Measurements from ENCODE around the gene SH2D1A. TPM values are rescaled to one million over a fixed set of nuclear protein-coding genes. Genes with fewer than 3 reads are reported as not detected.

Gene SH2D1A
- total RNA-seq, 6 experiments from 2014 or later, result 0.37 to 0.62 (median 0.51) TPM; not detected in 2

- TF ChIP-seq CTCF (IDR thresholded peaks at IDR 0.05) (no peak), POLR2A (IDR thresholded peaks at IDR 0.05) (no peak)
- Histone ChIP-seq H3K4me1 (peaks cover 0 to 1% (median 0%) of the 10 kb centered on the region in 4 donors), H3K27ac (no peak overlapping the region), H3K27me3 (peaks cover 0 to 7% of the 10 kb centered on the region in 2 donors), H3K9me3 (no peaks in the 10 kb centered on the region), H3K36me3 (no peaks in the 10 kb centered on the region), H3K4me3 (no peak overlapping the region)
- WGBS (ENCODE audit: insufficient coverage, low coverage, low lambda C conversion rate, missing lambda C conversion rate), result 52% methylated on average over 3 of the region's 3 CpGs
- ATAC-seq, result no peak
- intact Hi-C loops (cut with DNase I), result no loop called here
- DNase-seq, result no peak
Measured at GRCh38 chrX:124393659-124394058, 47.3 kb downstream of the SH2D1A start.

GRCh38 chrX:124395145-124395880, 49.0 kb downstream of the SH2D1A start:
- 39% methylated on average over 3 of the region's 3 CpGs for WGBS (ENCODE audit: insufficient coverage, low coverage, low lambda C conversion rate, missing lambda C conversion rate)
- intact Hi-C loops (cut with DNase I), result no loop called here
- no peak for DNase-seq

GRCh38 chrX:124401696-124402095, 55.3 kb downstream of the SH2D1A start:
- TF ChIP-seq POLR2A (IDR thresholded peaks at IDR 0.05), result no peak
- no peak for TF ChIP-seq CTCF (IDR thresholded peaks at IDR 0.05)
- WGBS (ENCODE audit: insufficient coverage, low coverage, low lambda C conversion rate, missing lambda C conversion rate), result 6% methylated on average over 2 of the region's 2 CpGs
- intact Hi-C loops (cut with DNase I), result no loop called here
- Histone ChIP-seq H3K4me1 (peaks cover 0 to 5% (median 0%) of the 10 kb centered on the region in 4 donors), H3K9me3 (no peaks in the 10 kb centered on the region), H3K4me3 (no peak overlapping the region), H3K27ac (no peak overlapping the region), H3K36me3 (no peaks in the 10 kb centered on the region), H3K27me3 (peaks cover 0 to 7% of the 10 kb centered on the region in 2 donors)
- ATAC-seq (peak in 3 of 4 donors; percentile 34 to 68 (median 59)), DNase-seq (peak in 1 of 3 donors; percentile 60)

More at GRCh38 chrX:124395145-124395880, 49.0 kb downstream of the SH2D1A start:
- H3K4me1 ChIP-seq, result peaks cover 0 to 1% (median 0%) of the 10 kb centered on the region in 4 donors
- H3K27ac ChIP-seq, result no peak overlapping the region
- TF ChIP-seq POLR2A (IDR thresholded peaks at IDR 0.05), result no peak
- TF ChIP-seq CTCF (IDR thresholded peaks at IDR 0.05), result no peak
- no peaks in the 10 kb centered on the region for H3K9me3 ChIP-seq
- no peak for ATAC-seq
- no peaks in the 10 kb centered on the region for H3K36me3 ChIP-seq
- no peak overlapping the region for H3K4me3 ChIP-seq
- H3K27me3 ChIP-seq, result peaks cover 0 to 7% of the 10 kb centered on the region in 2 donors

GRCh38 chrX:124405868-124406267, 59.5 kb downstream of the SH2D1A start:
- 50% methylated on average over 1 of the region's 1 CpG for WGBS (ENCODE audit: insufficient coverage, low coverage, low lambda C conversion rate, missing lambda C conversion rate)
- DNase-seq (peak in 1 of 3 donors; percentile 44), ATAC-seq (peak; percentile 75 to 90 (median 78))
- Histone ChIP-seq H3K4me3 (no peak overlapping the region), H3K36me3 (no peaks in the 10 kb centered on the region), H3K27ac (no peak overlapping the region), H3K27me3 (no peaks in the 10 kb centered on the region), H3K4me1 (peaks cover 0 to 5% (median 0%) of the 10 kb centered on the region in 4 donors), H3K9me3 (no peaks in the 10 kb centered on the region)
- intact Hi-C loops (cut with DNase I), result no loop called here
- TF ChIP-seq POLR2A (IDR thresholded peaks at IDR 0.05), result no peak
- TF ChIP-seq CTCF (IDR thresholded peaks at IDR 0.05), result no peak

Measured in right lobe of liver (tissue), 6 donors.